Neural progenitor cell (in vitro differentiated cells): ENCODE measurements around the gene OR52M1.

ENCODE experiments used
- EZH2 ChIP-seq: fragments of 200-600 bp; sonication (generic); IDR thresholded peaks from 2 replicates; pipeline ENCODE4 v1.6.1; 2017; ENCODE audit warnings: antibody characterized with exemption, mild to moderate bottlenecking, moderate library complexity
- TF ChIP-seq, protein P1 (sequence below): fragments of 200-600 bp; sonication (generic); IDR thresholded peaks from 2 replicates; pipeline ENCODE4 v1.5.1; 2017; ENCODE audit warnings: antibody characterized with exemption, mild to moderate bottlenecking

- TF ChIP-seq, protein P1, sequence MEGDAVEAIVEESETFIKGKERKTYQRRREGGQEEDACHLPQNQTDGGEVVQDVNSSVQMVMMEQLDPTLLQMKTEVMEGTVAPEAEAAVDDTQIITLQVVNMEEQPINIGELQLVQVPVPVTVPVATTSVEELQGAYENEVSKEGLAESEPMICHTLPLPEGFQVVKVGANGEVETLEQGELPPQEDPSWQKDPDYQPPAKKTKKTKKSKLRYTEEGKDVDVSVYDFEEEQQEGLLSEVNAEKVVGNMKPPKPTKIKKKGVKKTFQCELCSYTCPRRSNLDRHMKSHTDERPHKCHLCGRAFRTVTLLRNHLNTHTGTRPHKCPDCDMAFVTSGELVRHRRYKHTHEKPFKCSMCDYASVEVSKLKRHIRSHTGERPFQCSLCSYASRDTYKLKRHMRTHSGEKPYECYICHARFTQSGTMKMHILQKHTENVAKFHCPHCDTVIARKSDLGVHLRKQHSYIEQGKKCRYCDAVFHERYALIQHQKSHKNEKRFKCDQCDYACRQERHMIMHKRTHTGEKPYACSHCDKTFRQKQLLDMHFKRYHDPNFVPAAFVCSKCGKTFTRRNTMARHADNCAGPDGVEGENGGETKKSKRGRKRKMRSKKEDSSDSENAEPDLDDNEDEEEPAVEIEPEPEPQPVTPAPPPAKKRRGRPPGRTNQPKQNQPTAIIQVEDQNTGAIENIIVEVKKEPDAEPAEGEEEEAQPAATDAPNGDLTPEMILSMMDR, result no peak
- TF ChIP-seq EZH2, result no peak
Measured at GRCh38 chr11:4578624-4579023, 33.6 kb downstream of the OR52M1 start.
